Sigmoid colon (tissue), 4 donors: ENCODE results near the gene STRA6.

Experiments
- EP300 ChIP-seq, 4 donors: sonication (generic); formaldehyde crosslinking; IDR thresholded peaks; one replicate each; pipeline ENCODE4 v1.6.1; 2017; ENCODE audit warnings: antibody characterized with exemption in 4 of 4
- POLR2A ChIP-seq, 2 donors: fragments of 450-650 bp; IDR thresholded peaks; one replicate each; pipeline ENCODE4 v1.6.1; 2016; ENCODE audit warnings: antibody characterized with exemption in 2 of 2, mild to moderate bottlenecking in 2 of 2, moderate library complexity in 2 of 2
- POLR2AphosphoS5 ChIP-seq, 4 donors: sonication (generic); formaldehyde crosslinking; IDR thresholded peaks; one replicate each; pipeline ENCODE4 v1.6.1; 2017; ENCODE audit warnings: antibody characterized with exemption in 4 of 4
- TF ChIP-seq, protein P1 (sequence below), 4 experiments: fragments of 450-650 bp in 3 of 4; fragments of 200-600 bp in 1 of 4; IDR thresholded peaks; one replicate each; pipeline ENCODE4 v1.5.1; 2016 to 2019; ENCODE audit warnings: antibody characterized with exemption in 4 of 4, mild to moderate bottlenecking in 3 of 4, moderate library complexity in 2 of 4

DNA sequence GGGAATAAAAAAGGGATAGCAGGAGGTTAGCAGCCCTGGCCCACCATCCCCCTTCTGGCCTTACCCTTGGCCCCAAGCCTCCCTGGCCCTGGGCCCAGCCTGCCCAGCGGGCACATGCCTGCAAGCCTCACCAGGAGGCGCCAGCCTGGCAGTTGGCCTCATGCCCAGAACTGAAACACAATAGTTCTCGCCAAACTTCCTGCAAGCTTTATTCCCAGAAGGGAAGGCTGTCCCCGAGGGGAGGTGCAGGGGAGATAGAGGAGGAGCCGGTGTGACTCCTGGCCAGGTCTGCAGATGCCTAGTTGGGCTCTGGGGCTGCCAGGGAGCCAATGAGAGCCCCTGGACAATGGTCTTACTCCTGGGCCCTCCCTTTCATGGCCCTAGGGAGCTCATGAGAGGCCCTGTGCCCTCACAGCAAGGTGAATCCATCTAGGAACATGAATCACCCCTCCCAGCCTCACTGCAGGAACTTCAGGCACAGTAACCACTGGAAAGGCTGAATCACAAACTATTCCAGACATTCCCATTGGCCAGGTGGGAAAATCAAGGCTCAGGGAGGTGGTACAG, 37.5 kb upstream of the STRA6 start:
- TF ChIP-seq, protein P1, sequence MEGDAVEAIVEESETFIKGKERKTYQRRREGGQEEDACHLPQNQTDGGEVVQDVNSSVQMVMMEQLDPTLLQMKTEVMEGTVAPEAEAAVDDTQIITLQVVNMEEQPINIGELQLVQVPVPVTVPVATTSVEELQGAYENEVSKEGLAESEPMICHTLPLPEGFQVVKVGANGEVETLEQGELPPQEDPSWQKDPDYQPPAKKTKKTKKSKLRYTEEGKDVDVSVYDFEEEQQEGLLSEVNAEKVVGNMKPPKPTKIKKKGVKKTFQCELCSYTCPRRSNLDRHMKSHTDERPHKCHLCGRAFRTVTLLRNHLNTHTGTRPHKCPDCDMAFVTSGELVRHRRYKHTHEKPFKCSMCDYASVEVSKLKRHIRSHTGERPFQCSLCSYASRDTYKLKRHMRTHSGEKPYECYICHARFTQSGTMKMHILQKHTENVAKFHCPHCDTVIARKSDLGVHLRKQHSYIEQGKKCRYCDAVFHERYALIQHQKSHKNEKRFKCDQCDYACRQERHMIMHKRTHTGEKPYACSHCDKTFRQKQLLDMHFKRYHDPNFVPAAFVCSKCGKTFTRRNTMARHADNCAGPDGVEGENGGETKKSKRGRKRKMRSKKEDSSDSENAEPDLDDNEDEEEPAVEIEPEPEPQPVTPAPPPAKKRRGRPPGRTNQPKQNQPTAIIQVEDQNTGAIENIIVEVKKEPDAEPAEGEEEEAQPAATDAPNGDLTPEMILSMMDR (IDR thresholded peaks at IDR 0.05) = peak in 3 of 4 experiments; percentile 17 to 46 (median 20)
- TF ChIP-seq POLR2AphosphoS5 (IDR thresholded peaks at IDR 0.05) (peak; percentile 8 to 77 (median 52)), POLR2A (IDR thresholded peaks at IDR 0.05) (no peak), EP300 (IDR thresholded peaks at IDR 0.05) (no peak)
